HL-60 (cell line): Measurements from ENCODE around the gene CHI3L1.

Experiments used
- CTCF ChIP-seq: IDR thresholded peaks from one replicate; pipeline ENCODE4 v1.5.1; 2011; ENCODE audit warnings: low read length, control low read depth, inconsistent platforms; ENCODE audit not compliant: insufficient read depth
- GABPA ChIP-seq: IDR thresholded peaks from 2 replicates; pipeline ENCODE4 v1.6.1; 2012; ENCODE audit warnings: low read depth
- POLR2AphosphoS5 ChIP-seq: IDR thresholded peaks from 2 replicates; pipeline ENCODE4 v1.6.1; 2012; ENCODE audit warnings: low read depth
- REST ChIP-seq: IDR thresholded peaks from 2 replicates; pipeline ENCODE4 v1.6.1; 2012; ENCODE audit warnings: low read depth; ENCODE audit not compliant: insufficient replicate concordance
- SPI1 ChIP-seq: IDR thresholded peaks from 2 replicates; pipeline ENCODE4 v1.6.1; 2012; ENCODE audit warnings: low read depth, mild to moderate bottlenecking, borderline replicate concordance

GRCh38 chr1:203217139-203217655 is 30.7 kb upstream of the CHI3L1 start:
- TF ChIP-seq CTCF (peak; percentile 6), POLR2AphosphoS5 (no peak), REST (no peak), SPI1 (no peak; the same call in 1 of the 2 replicates), GABPA (no peak)
